ENCODE results near the gene CMA1. TPM values are rescaled to one million over a fixed set of nuclear protein-coding genes. Genes with fewer than 3 reads are reported as not detected.
"Not testable (repeated sequence)": the region's sequence is repeated elsewhere in the genome, so short reads cannot be mapped to it uniquely, and the experiment has no call there.

CMA1 gene
- not detected for polyA plus RNA-seq (2013, experiment 1 of 2; ENCODE audit: insufficient read length)
- polyA plus RNA-seq (2013, experiment 2 of 2; ENCODE audit: insufficient read length) = not detected

GRCh38 chr14:24508155-24508840 lies at the start of gene CMA1:
Gene CMA1, minus strand, starts transcription at chr14:24508265. Its CDS starts 30 bp downstream, at chr14:24508235.
- no peak for DNase-seq

- no peak for DNase-seq
These were observed 48.7 kb upstream of the CMA1 start for GRCh38 chr14:24556756-24557155.

- DNase-seq = not testable (repeated sequence)
These were observed 41.0 kb upstream of the CMA1 start for GRCh38 chr14:24549064-24549463.

GRCh38 chr14:24542346-24542936 lies 34.4 kb upstream of the CMA1 start:
- no peak for DNase-seq

GRCh38 chr14:24535737-24536136 lies 27.7 kb upstream of the CMA1 start:
- DNase-seq = no peak

GRCh38 chr14:24534286-24534685 lies 26.2 kb upstream of the CMA1 start:
- no peak for DNase-seq

GRCh38 chr14:24525877-24526620 lies 18.0 kb upstream of the CMA1 start:
- not testable (repeated sequence) for DNase-seq

- DNase-seq = no peak
These were observed 10.8 kb upstream of the CMA1 start for GRCh38 chr14:24518851-24519250.

- no peak for DNase-seq
These were observed 6.1 kb upstream of the CMA1 start for GRCh38 chr14:24514209-24514608.

- DNase-seq = no peak
These were observed 4.9 kb upstream of the CMA1 start for GRCh38 chr14:24513009-24513408.

- no peak for DNase-seq
These were observed 1.6 kb downstream of the CMA1 start for GRCh38 chr14:24506443-24506842.

- no peak for DNase-seq
These were observed 3.6 kb downstream of the CMA1 start for GRCh38 chr14:24504425-24504950.

- not testable (repeated sequence) for DNase-seq
These were observed 16.3 kb downstream of the CMA1 start for GRCh38 chr14:24491586-24492408.

- no peak for DNase-seq
These were observed 24.3 kb downstream of the CMA1 start for GRCh38 chr14:24483604-24484252.

- DNase-seq = peak; percentile 3
These were observed 25.3 kb downstream of the CMA1 start for GRCh38 chr14:24482699-24483303.

GRCh38 chr14:24481622-24482324 lies 26.3 kb downstream of the CMA1 start:
- DNase-seq = no peak

- not testable (repeated sequence) for DNase-seq
These were observed 28.1 kb downstream of the CMA1 start for GRCh38 chr14:24479999-24480398.

- no peak for DNase-seq
These were observed 32.8 kb downstream of the CMA1 start for GRCh38 chr14:24475261-24475660.

- no peak for DNase-seq
These were observed 34.9 kb downstream of the CMA1 start for GRCh38 chr14:24473211-24473610.

GRCh38 chr14:24470450-24470849 lies 37.6 kb downstream of the CMA1 start:
- not testable (repeated sequence) for DNase-seq

- no peak for DNase-seq
These were observed 42.3 kb downstream of the CMA1 start for GRCh38 chr14:24465805-24466204.
